Fibroblast of mammary gland (primary cell): ENCODE data around the gene SNCB.

ENCODE experiments used
- DNase-seq: peaks from one replicate; pipeline ENCODE4 v3.0.0-alpha.2; 2010; ENCODE audit warnings: low read depth
- H3K4me3 ChIP-seq: 2 replicates; pipeline ENCODE4 v1.5.1; 2011; ENCODE audit warnings: low read depth, mild to moderate bottlenecking, low read length, moderate library complexity; ENCODE audit not compliant: control insufficient read depth
- TF ChIP-seq, protein P1 (sequence below): conservative IDR thresholded peaks from 2 replicates; pipeline ENCODE4 v1.5.1; 2011; ENCODE audit warnings: low read depth, low read length, inconsistent platforms; ENCODE audit not compliant: control insufficient read depth, insufficient read depth

Gene SNCB

DNA sequence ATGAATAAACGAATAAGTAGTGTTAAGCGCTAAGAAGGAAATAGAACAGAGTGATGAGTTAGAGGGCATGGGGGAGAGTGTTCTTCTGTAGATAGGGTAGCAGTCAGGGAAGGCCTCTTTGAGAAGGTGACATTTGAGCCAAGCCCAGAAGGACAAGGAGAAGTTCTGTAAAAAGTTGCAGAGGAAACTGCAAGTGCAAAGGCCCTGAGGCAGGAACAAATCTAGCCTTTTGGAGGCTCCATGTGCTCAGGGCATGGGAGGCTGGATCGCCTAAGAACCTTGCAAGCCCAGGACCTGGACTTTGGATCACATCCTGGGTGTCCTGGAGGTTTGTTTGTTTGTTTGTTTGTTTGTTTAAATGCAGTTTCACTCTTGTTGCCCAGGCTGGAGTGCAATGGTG lies 8.1 kb upstream of the SNCB start:
- H3K4me3 ChIP-seq, result no peak overlapping the region
- no peak for DNase-seq
- TF ChIP-seq, protein P1, sequence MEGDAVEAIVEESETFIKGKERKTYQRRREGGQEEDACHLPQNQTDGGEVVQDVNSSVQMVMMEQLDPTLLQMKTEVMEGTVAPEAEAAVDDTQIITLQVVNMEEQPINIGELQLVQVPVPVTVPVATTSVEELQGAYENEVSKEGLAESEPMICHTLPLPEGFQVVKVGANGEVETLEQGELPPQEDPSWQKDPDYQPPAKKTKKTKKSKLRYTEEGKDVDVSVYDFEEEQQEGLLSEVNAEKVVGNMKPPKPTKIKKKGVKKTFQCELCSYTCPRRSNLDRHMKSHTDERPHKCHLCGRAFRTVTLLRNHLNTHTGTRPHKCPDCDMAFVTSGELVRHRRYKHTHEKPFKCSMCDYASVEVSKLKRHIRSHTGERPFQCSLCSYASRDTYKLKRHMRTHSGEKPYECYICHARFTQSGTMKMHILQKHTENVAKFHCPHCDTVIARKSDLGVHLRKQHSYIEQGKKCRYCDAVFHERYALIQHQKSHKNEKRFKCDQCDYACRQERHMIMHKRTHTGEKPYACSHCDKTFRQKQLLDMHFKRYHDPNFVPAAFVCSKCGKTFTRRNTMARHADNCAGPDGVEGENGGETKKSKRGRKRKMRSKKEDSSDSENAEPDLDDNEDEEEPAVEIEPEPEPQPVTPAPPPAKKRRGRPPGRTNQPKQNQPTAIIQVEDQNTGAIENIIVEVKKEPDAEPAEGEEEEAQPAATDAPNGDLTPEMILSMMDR, result no peak

DNA sequence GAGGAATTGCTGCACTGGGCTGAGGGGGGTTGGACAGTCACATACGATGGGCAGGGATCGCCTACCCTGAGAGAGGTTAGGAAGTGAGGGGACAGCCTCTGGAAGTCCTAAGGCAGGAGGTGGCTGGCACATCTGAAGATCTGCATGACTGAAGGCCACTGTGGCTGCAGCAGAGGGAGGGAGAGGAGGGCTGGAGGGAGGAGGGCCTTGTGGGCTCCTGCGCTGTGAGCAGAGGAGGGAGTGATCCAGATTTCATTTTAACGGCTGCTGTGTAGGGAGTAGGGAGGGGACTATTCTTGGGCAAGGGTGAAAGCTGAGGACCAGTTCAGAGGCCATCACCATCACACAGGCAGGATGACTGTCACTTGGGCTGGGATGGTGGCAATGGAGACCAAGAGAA lies 7.2 kb upstream of the SNCB start:
- TF ChIP-seq, protein P1, result no peak
- no peak for DNase-seq
- H3K4me3 ChIP-seq, result no peak overlapping the region

DNA sequence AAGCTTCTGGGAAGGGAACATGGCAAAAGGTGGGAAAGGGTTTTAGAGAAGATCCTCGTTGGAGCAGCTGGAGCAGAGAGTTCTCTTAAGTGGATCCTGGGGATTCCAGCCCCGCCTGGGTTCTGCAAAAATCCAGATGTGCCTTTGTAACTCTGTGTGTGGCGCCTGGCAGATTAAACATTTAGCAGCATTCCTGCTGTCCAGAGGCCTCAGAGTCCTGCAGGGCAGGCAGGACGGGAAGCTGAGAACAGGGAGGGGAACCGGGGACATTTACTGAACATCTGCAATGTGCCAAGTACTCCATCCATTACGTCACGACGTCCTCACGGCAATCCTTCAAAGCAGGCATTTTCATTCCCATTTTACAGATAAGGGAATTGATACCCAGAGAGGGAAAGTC lies 6.1 kb upstream of the SNCB start:
- no peak for DNase-seq
- no peak overlapping the region for H3K4me3 ChIP-seq
- TF ChIP-seq, protein P1, result no peak

DNA sequence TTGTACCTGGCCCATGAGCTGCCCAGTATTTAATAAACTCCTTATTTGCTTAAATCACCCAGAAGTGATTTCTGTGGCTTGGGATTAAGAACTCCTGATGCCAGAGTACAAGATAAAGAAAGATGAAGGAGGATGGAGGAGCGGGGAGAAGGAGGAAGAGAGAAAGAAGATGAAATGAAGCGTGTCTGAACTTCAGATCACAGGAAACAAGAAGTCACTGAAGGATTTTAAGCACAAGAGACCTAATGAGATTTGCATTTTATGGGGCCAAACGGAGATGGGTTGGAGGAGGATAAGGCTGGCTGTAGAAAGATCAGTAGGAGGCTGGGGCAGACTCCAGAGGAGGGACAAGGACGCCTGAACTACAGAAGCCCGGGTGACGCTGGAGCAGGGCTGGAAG lies 3.3 kb upstream of the SNCB start:
- DNase-seq, result no peak
- no peak overlapping the region for H3K4me3 ChIP-seq
- TF ChIP-seq, protein P1, result no peak

DNA sequence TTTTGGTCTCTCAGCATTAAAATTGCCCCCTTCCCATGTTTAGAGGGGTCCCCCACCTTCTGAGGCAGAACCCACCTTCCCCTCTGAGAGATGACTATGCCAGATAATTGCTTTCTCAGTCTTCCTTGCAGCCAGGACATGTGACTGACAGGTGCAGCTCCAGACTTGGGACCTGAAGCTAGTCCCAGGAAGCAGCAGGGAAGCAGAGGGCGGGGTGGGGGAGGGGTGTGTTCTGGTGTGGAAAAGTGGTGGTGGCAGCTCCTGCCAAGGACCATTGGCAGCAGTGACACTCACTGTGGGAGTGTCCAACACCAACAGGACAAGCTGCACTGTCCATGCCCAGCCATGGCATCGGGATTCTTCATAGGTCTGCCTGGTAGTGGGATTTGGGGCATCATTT lies 2.4 kb upstream of the SNCB start:
- TF ChIP-seq, protein P1, result no peak
- no peak for DNase-seq
- H3K4me3 ChIP-seq, result no peak overlapping the region

DNA sequence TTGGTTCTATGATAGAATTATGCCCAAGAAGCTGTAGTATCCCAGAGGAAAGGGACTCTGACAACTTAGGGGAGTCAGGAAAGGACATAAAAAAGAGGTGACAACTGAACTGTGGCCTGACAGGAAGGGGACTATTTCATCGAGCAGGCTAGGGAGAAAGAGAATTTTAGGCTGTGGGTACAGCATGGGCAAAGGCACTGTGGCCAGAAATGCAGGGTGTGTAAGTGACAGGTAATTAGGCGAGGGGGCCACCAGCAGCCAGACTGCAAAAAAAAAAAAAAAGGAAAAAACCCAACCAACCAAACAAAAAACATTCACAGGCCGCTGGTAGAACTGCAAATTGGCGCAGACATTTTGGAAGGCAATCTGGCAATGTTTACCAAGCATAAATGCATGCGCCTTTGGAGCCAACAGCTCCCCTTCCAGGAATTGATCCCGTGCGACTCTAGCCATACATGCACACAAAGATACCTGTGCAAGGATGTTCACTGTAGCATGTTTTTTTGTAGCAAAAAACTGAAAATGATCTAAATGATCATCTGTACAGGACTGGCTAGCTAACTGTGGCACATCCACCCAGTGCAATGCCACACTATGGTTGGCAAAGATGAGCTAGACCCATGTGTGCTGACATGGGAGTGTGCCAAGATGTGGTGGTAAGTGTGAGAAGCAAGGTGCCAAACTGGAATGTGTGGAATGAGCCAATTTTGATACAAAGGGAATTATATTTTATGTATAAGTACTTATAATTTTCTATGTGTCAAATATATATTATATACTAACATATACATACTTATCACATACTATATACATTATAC lies 1.3 kb upstream of the SNCB start:
- no peak for DNase-seq
- no peak overlapping the region for H3K4me3 ChIP-seq
- TF ChIP-seq, protein P1, result no peak
